Panc1 (cell line): ENCODE measurements around the gene BAIAP2. TPM values are rescaled to one million over a fixed set of nuclear protein-coding genes. Genes with fewer than 3 reads are reported as not detected.

Experiments
- ATAC-seq: fragments of 200-7000 bp; cut with Tn5 transposase; 2 replicates; pipeline ENCODE4 v1.9.1; 2020; ENCODE audit warnings: mild to moderate bottlenecking, moderate library complexity
- BruUV-seq: library from RNA; stranded (reverse); fragments of 400-500 nt; replicated peaks from 2 replicates; lab custom pipeline; 2021; lab: Mats Ljungman, UMichigan
- CTCF ChIA-PET: fragments of 300-600 bp; sonication (Branson Sonifier 250); formaldehyde crosslinking; loops from one replicate; lab custom pipeline; 2022; ENCODE audit warnings: antibody characterized with exemption; lab: Charles Lee
- POLR2A ChIA-PET: fragments of 300-600 bp; sonication (Branson Sonifier 250); formaldehyde crosslinking; loops from one replicate; lab custom pipeline; 2022; ENCODE audit warnings: antibody characterized with exemption; lab: Charles Lee
- DNase-seq: peaks from one replicate; pipeline ENCODE4 v3.0.0-alpha.2; 2010; ENCODE audit warnings: low read depth, low spot score
- H3K27ac ChIP-seq: 2 replicates; pipeline ENCODE4 v1.5.1; 2011; ENCODE audit warnings: mild to moderate bottlenecking, low read length, inconsistent platforms
- H3K27me3 ChIP-seq: fragments of 200-500 bp; sonication (Bioruptor generic); 2 replicates; pipeline ENCODE4 v1.6.0; 2014; ENCODE audit warnings: low read length, inconsistent platforms; ENCODE audit not compliant: control insufficient read depth, insufficient read depth
- H3K36me3 ChIP-seq: fragments of 200-500 bp; sonication (Bioruptor generic); 2 replicates; pipeline ENCODE4 v1.5.1; 2014; ENCODE audit warnings: inconsistent platforms, mild to moderate bottlenecking, low read length, moderate library complexity; ENCODE audit not compliant: control insufficient read depth, insufficient read depth
- H3K4me1 ChIP-seq: 2 replicates; pipeline ENCODE4 v1.5.1; 2011; ENCODE audit warnings: inconsistent platforms, mild to moderate bottlenecking, low read length, moderate library complexity; ENCODE audit not compliant: control insufficient read depth, insufficient read depth
- H3K4me3 ChIP-seq, 2 experiments: 2 replicates each; pipeline ENCODE4 v1.5.1; 2011 to 2012; ENCODE audit warnings: low read depth in 2 of 2, low read length in 2 of 2, mild to moderate bottlenecking in 2 of 2, inconsistent platforms in 1 of 2, moderate library complexity in 1 of 2
- H3K9me3 ChIP-seq: fragments of 200-500 bp; sonication (Bioruptor generic); 2 replicates; pipeline ENCODE4 v1.5.1; 2014; ENCODE audit warnings: low read depth, mild to moderate bottlenecking, inconsistent platforms, low read length, moderate library complexity; ENCODE audit not compliant: control insufficient read depth, insufficient read depth
- POLR2AphosphoS5 ChIP-seq: IDR thresholded peaks from 2 replicates; pipeline ENCODE4 v1.6.1; 2012; ENCODE audit warnings: mild to moderate bottlenecking, low read depth, low read length, moderate library complexity
- SIN3A ChIP-seq: IDR thresholded peaks from 2 replicates; pipeline ENCODE4 v1.6.1; 2012; ENCODE audit warnings: low read depth, mild to moderate bottlenecking, low read length, moderate library complexity, borderline replicate concordance; ENCODE audit not compliant: insufficient read depth
- TCF7L2 ChIP-seq: IDR thresholded peaks from 2 replicates; pipeline ENCODE4 v1.6.1; 2011; ENCODE audit warnings: mild to moderate bottlenecking, low read depth, low read length, inconsistent platforms
- in situ Hi-C: cut with HindIII; loops from 2 replicates; pipeline ENCODE4 v1.10.0; 2016; ENCODE audit warnings: low sequenced_read_pairs, low pct_unique_long_range_greater_than_20kb
- intact Hi-C: fragments of 100-400 bp; cut with micrococcal nuclease; formaldehyde crosslinking; loops from one replicate; pipeline ENCODE4 v1.10.0; 2022; ENCODE audit not compliant: unreplicated experiment
- total RNA-seq: library from RNA; stranded (reverse); gene quantifications from one replicate; pipeline ENCODE4 v1.2.1, GENCODE V29; 2021; ENCODE audit not compliant: unreplicated experiment
- TF ChIP-seq, protein P1 (sequence below), 2 experiments: IDR thresholded peaks; 2 replicates each; pipeline ENCODE4 v1.6.1; 2011 to 2012; ENCODE audit warnings: low read depth in 2 of 2, control low read depth in 1 of 2, low read length in 1 of 2, mild to moderate bottlenecking in 1 of 2, moderate library complexity in 1 of 2; ENCODE audit not compliant: insufficient read depth in 1 of 2
- TF ChIP-seq, protein P2 (sequence below): fragments of 450-650 bp; IDR thresholded peaks from 2 replicates; pipeline ENCODE4 v1.5.1; 2017; ENCODE audit warnings: mild to moderate bottlenecking

Gene BAIAP2
- total RNA-seq, 1 experiment from 2014 or later: 125 TPM

DNA sequence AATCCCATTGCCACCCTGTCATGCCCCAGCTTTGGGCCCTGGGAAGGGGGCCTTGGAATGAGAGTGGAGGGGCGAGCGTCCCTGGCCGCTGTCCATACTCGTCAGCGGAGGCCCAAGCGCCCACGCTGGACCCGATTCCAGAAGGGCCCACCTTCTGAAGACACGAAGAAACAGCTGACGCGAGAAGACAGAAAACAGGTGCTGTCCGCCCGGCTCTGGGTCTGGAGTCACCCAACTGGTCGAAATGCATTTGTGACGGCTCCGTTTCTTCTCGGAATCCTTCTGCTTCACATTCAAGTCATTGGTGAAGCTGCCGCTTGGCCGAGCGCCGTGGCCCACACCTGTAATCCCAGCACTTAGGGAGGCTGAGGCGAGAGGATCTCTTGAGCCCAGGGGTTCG, 77.5 kb downstream of the BAIAP2 start:
- in situ Hi-C loops (no loop called here), intact Hi-C loops (no loop called here)
- H3K9me3 ChIP-seq: no peaks in the 10 kb centered on the region
- BruUV-seq: no TSS peak
- ATAC-seq: no peak
- H3K27me3 ChIP-seq: no peaks in the 10 kb centered on the region
- DNase-seq: no peak
- peaks cover 19% of the 10 kb centered on the region for H3K4me1 ChIP-seq
- TF ChIP-seq, protein P1, sequence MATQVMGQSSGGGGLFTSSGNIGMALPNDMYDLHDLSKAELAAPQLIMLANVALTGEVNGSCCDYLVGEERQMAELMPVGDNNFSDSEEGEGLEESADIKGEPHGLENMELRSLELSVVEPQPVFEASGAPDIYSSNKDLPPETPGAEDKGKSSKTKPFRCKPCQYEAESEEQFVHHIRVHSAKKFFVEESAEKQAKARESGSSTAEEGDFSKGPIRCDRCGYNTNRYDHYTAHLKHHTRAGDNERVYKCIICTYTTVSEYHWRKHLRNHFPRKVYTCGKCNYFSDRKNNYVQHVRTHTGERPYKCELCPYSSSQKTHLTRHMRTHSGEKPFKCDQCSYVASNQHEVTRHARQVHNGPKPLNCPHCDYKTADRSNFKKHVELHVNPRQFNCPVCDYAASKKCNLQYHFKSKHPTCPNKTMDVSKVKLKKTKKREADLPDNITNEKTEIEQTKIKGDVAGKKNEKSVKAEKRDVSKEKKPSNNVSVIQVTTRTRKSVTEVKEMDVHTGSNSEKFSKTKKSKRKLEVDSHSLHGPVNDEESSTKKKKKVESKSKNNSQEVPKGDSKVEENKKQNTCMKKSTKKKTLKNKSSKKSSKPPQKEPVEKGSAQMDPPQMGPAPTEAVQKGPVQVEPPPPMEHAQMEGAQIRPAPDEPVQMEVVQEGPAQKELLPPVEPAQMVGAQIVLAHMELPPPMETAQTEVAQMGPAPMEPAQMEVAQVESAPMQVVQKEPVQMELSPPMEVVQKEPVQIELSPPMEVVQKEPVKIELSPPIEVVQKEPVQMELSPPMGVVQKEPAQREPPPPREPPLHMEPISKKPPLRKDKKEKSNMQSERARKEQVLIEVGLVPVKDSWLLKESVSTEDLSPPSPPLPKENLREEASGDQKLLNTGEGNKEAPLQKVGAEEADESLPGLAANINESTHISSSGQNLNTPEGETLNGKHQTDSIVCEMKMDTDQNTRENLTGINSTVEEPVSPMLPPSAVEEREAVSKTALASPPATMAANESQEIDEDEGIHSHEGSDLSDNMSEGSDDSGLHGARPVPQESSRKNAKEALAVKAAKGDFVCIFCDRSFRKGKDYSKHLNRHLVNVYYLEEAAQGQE (IDR thresholded peaks at IDR 0.05; ENCODE audit: insufficient read depth in 1 of 2, low read depth in 2 of 2, low read length in 1 of 2): no peak
- TF ChIP-seq TCF7L2 (no peak), POLR2AphosphoS5 (no peak; the same call in 1 of the 2 replicates), SIN3A (no peak)
- TF ChIP-seq, protein P2, sequence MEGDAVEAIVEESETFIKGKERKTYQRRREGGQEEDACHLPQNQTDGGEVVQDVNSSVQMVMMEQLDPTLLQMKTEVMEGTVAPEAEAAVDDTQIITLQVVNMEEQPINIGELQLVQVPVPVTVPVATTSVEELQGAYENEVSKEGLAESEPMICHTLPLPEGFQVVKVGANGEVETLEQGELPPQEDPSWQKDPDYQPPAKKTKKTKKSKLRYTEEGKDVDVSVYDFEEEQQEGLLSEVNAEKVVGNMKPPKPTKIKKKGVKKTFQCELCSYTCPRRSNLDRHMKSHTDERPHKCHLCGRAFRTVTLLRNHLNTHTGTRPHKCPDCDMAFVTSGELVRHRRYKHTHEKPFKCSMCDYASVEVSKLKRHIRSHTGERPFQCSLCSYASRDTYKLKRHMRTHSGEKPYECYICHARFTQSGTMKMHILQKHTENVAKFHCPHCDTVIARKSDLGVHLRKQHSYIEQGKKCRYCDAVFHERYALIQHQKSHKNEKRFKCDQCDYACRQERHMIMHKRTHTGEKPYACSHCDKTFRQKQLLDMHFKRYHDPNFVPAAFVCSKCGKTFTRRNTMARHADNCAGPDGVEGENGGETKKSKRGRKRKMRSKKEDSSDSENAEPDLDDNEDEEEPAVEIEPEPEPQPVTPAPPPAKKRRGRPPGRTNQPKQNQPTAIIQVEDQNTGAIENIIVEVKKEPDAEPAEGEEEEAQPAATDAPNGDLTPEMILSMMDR: no peak
- ChIA-PET POLR2A (no interaction called here), CTCF (interaction anchor here (0.7 kb wide), 1 partner anchor 97 kb away, joined by 3 read pairs; no protein-coding TSS in a partner anchor)
- no peak overlapping the region for H3K4me3 ChIP-seq
- H3K27ac ChIP-seq: no peak overlapping the region
- peaks cover 2% of the 10 kb centered on the region for H3K36me3 ChIP-seq

- CTCF ChIA-PET: interaction anchor here (0.7 to 1.2 kb wide), 2 partner anchors 98 to 125 kb away, joined by 3 to 4 read pairs; no protein-coding TSS in a partner anchor
These were observed 78.3 kb downstream of the BAIAP2 start for GRCh38 chr17:81113158-81113724.

More at GRCh38 chr17:81113158-81113724, 78.3 kb downstream of the BAIAP2 start:
- H3K27ac ChIP-seq: no peak overlapping the region
- H3K36me3 ChIP-seq: peaks cover 2% of the 10 kb centered on the region
- no peak for TF ChIP-seq SIN3A
- TF ChIP-seq, protein P2: no peak
- TF ChIP-seq POLR2AphosphoS5: no peak
- TF ChIP-seq, protein P1 (IDR thresholded peaks at IDR 0.05; ENCODE audit: insufficient read depth in 1 of 2, low read depth in 2 of 2, low read length in 1 of 2): no peak
- no peak for TF ChIP-seq TCF7L2
- intact Hi-C loops (no loop called here), in situ Hi-C loops (no loop called here)
- DNase-seq (no peak), ATAC-seq (no peak)
- H3K27me3 ChIP-seq: no peaks in the 10 kb centered on the region
- POLR2A ChIA-PET: interaction anchor here (0.5 kb wide), 1 partner anchor 36 kb away, joined by 4 read pairs; no protein-coding TSS in a partner anchor
- no TSS peak for BruUV-seq
- H3K9me3 ChIP-seq: no peaks in the 10 kb centered on the region
- H3K4me3 ChIP-seq: no peak overlapping the region
- H3K4me1 ChIP-seq: peaks cover 27% of the 10 kb centered on the region
